ENCODE data around the gene GRIK4.

GRIK4 gene

DNA sequence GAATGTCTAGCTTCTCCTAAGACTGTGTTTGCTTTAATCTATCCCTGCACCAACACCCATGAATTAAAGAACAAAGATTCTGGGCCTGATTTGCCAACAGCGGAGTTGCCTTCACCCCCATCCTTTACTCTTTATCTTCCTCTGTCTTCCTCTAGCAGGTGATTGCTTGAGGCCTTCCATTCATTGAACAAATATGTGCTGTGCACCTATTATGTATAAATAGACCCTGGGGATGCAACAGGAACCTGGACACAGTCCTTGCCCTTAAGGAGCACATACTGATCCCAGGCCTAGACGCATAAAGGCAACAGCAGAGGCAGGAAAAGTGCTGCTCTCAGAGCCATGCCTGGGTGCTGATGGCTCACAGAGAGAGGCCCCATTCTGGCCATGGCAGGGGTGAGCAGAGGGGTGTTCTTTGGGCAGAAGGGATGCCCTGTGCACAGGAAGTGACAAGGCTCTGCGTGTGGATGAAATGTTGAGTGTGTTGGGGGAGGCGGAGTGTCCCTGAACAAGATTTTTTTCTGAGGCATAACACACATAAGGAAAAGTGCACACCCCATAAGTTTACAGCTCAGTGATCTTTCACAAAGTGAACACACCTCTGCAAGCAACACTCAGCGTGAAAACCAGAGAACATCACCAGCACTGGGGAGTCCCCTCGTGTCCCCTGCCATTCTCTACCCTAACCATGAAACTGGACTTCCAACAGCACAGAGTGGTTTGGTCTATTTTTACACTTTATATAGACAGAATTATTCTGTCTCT lies 145.9 kb downstream of the GRIK4 start:
- H3K9me2 ChIP-seq (replicated peaks; ENCODE audit: control insufficient read depth, low read length) = no peaks in the 10 kb centered on the region
- H3K4me3 ChIP-seq (ENCODE audit: low read length) = no peak overlapping the region
- H3K4me2 ChIP-seq (ENCODE audit: low read length) = no peak overlapping the region
- H3K79me2 ChIP-seq (ENCODE audit: control insufficient read depth, low read length) = no peaks in the 10 kb centered on the region
- H3K27ac ChIP-seq (ENCODE audit: low read depth, low read length) = no peak overlapping the region
- TF ChIP-seq EZH2phosphoT487 (IDR thresholded peaks at IDR 0.05; ENCODE audit: borderline replicate concordance, low read length) (no peak), CTCF (IDR thresholded peaks at IDR 0.05; ENCODE audit: low read depth, low read length, poor library complexity, severe bottlenecking) (no peak)
- H3K4me1 ChIP-seq (ENCODE audit: control insufficient read depth, low read length) = peaks cover 11% of the 10 kb centered on the region
- H3K36me3 ChIP-seq (ENCODE audit: control insufficient read depth, low read length) = no peaks in the 10 kb centered on the region
- no peaks in the 10 kb centered on the region for H3K9me3 ChIP-seq (ENCODE audit: control insufficient read depth, insufficient read depth, low read length)
- H3K27me3 ChIP-seq (ENCODE audit: control insufficient read depth, low read length) = no peaks in the 10 kb centered on the region
- no peaks in the 10 kb centered on the region for H3F3A ChIP-seq (ENCODE audit: control insufficient read depth, insufficient read depth)
- H4K20me1 ChIP-seq (ENCODE audit: control insufficient read depth, insufficient read depth, low read depth, low read length) = no peaks in the 10 kb centered on the region

- Histone ChIP-seq H3K4me1 (ENCODE audit: control insufficient read depth, low read length) (peaks cover 11% of the 10 kb centered on the region), H3K9me2 (replicated peaks; ENCODE audit: control insufficient read depth, low read length) (no peaks in the 10 kb centered on the region), H3K36me3 (ENCODE audit: control insufficient read depth, low read length) (no peaks in the 10 kb centered on the region), H3F3A (ENCODE audit: control insufficient read depth, insufficient read depth) (no peaks in the 10 kb centered on the region), H3K27me3 (ENCODE audit: control insufficient read depth, low read length) (no peaks in the 10 kb centered on the region), H3K4me3 (ENCODE audit: low read length) (no peak overlapping the region), H3K4me2 (ENCODE audit: low read length) (no peak overlapping the region), H3K79me2 (ENCODE audit: control insufficient read depth, low read length) (no peaks in the 10 kb centered on the region), H3K9me3 (ENCODE audit: control insufficient read depth, insufficient read depth, low read length) (no peaks in the 10 kb centered on the region), H4K20me1 (ENCODE audit: control insufficient read depth, insufficient read depth, low read depth, low read length) (no peaks in the 10 kb centered on the region), H3K27ac (ENCODE audit: low read depth, low read length) (no peak overlapping the region)
- TF ChIP-seq CTCF (IDR thresholded peaks at IDR 0.05; ENCODE audit: low read depth, low read length, poor library complexity, severe bottlenecking) (no peak), EZH2phosphoT487 (IDR thresholded peaks at IDR 0.05; ENCODE audit: borderline replicate concordance, low read length) (no peak)
Observed at GRCh38 chr11:120658071-120658423, 146.5 kb downstream of the GRIK4 start.

GRCh38 chr11:120659076-120659475 lies 147.5 kb downstream of the GRIK4 start:
- Histone ChIP-seq H4K20me1 (ENCODE audit: control insufficient read depth, insufficient read depth, low read depth, low read length) (no peaks in the 10 kb centered on the region), H3K4me1 (ENCODE audit: control insufficient read depth, low read length) (peaks cover 11% of the 10 kb centered on the region), H3K79me2 (ENCODE audit: control insufficient read depth, low read length) (no peaks in the 10 kb centered on the region), H3F3A (ENCODE audit: control insufficient read depth, insufficient read depth) (no peaks in the 10 kb centered on the region), H3K4me3 (ENCODE audit: low read length) (no peak overlapping the region), H3K9me3 (ENCODE audit: control insufficient read depth, insufficient read depth, low read length) (no peaks in the 10 kb centered on the region), H3K27me3 (ENCODE audit: control insufficient read depth, low read length) (no peaks in the 10 kb centered on the region), H3K9me2 (replicated peaks; ENCODE audit: control insufficient read depth, low read length) (no peaks in the 10 kb centered on the region), H3K4me2 (ENCODE audit: low read length) (no peak overlapping the region), H3K27ac (ENCODE audit: low read depth, low read length) (no peak overlapping the region), H3K36me3 (ENCODE audit: control insufficient read depth, low read length) (no peaks in the 10 kb centered on the region)
- no peak for TF ChIP-seq EZH2phosphoT487 (IDR thresholded peaks at IDR 0.05; ENCODE audit: borderline replicate concordance, low read length)
- TF ChIP-seq CTCF (IDR thresholded peaks at IDR 0.05; ENCODE audit: low read depth, low read length, poor library complexity, severe bottlenecking) = no peak

Measured in DOHH2 (cell line).